Stimulated activated CD8-positive, alpha-beta memory T cell treated with anti-CD3 and anti-CD28 coated beads, Interleukin-15, amount 100 ng/mL, for 48 hours (primary cell): ENCODE data around the gene FLOT2.
"Not testable (repeated sequence)": the region's sequence is repeated elsewhere in the genome, so short reads cannot be mapped to it uniquely, and the experiment has no call there.

Experiments used
- DNase-seq, 2 donors: peaks; one replicate each; pipeline ENCODE4 v3.0.0-alpha.2; 2020; ENCODE audit warnings: low read depth in 2 of 2

The FLOT2 gene

DNA sequence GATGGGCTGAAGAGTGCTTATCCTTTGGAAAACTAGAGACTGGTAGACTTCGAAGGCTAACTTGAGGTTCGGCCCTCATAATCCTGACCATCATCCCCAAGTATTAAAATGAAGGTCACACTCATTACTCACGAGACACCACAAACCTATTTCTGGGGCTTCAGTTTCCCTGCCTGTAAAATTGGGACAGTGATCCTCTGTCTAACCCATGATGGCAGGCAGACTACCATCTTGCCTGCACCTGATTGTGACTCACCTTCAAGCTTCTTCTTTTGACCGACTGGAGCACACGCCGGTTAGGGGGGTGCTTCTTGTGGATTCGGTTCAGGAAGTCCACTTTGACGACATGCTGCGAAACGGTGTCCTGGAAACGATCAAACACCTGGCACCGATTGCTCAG is 19.5 kb upstream of the FLOT2 start:
- DNase-seq: no peak

- DNase-seq: no peak
Observed at GRCh38 chr17:28916302-28916934, 18.9 kb upstream of the FLOT2 start.

GRCh38 chr17:28912938-28913333 is 15.4 kb upstream of the FLOT2 start:
- DNase-seq: no peak

- DNase-seq: no peak
Observed at GRCh38 chr17:28912281-28912937, 14.9 kb upstream of the FLOT2 start.

DNA sequence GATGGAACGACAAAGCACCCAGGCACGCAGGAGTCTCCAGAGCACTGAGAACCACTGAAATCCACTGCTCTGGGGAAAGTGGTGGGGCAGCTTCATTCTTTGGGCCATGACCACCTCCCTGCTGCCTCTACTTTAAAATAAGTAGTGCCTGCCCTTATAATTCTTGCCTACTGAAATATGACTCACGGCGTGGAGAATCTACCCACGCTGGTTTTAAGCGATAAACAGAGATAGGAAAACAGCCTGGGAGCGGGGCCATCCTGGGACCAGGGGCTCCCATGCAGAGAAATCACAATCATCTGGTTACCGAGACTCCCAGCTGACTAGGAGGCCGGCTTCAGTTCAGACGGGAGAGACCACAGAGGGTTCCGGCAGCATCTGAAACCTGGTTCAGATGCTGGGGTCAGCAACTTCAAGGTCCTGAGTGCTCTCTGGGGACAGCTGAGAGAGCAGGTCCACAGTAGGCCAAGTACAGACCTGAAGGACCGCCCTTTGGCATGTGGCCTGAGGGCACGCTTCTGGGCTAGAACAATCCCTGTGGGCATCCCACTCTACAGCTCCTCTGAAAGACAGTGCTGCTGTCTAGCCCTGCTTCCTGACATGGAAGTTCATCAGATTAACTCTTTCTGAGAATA is 14.0 kb upstream of the FLOT2 start:
- DNase-seq: no peak

- no peak for DNase-seq
Observed at GRCh38 chr17:28910534-28910933, 13.0 kb upstream of the FLOT2 start.

DNA sequence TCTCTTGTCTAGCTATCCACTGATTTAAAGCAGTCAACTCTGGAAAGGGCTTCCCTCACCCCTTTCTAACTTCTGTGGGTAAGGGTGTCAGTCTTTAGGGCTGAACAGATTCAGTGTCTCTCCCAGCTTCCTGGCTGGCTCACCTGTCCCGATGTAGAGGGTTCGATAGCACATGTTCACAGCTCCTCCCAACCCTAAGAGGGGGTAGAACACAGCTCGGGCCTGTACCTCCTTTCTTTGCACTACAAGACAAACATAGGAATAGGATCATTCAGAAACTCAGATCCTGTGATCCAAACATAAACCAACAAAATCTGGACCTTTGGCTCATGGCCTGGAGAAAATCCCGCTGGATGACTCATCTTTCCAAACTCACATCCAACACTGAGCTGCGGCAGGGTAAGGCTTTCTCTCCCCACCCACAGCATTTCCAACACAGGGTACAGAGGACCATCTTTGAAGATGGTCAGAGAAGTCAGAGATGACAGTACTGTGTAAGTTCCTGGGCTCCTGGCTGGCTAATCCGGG is 11.2 kb upstream of the FLOT2 start:
- DNase-seq: no peak

GRCh38 chr17:28907709-28908475 is 10.4 kb upstream of the FLOT2 start:
- no peak for DNase-seq

GRCh38 chr17:28906706-28907438 is 9.3 kb upstream of the FLOT2 start:
- DNase-seq: no peak

DNA sequence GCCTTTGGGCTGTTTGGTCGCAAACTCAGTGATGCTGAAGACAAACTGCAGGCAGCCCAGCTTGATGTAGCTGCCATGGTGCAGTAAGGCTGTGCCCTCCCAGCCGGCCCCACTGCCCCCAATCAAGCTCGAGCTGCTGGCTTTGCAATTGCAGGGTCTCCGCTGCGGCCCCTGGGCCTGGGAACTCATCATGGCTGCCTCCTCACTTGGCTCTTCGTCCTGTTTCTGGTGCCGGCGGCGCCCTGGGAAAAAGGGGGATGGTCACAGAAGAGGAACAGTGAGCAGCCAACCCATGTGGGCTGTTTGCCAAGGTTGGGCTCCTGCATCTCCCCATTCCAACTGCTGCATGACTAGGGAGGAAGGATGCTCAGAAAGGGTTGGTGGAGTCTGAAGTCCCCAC is 8.7 kb upstream of the FLOT2 start:
- no peak for DNase-seq

DNA sequence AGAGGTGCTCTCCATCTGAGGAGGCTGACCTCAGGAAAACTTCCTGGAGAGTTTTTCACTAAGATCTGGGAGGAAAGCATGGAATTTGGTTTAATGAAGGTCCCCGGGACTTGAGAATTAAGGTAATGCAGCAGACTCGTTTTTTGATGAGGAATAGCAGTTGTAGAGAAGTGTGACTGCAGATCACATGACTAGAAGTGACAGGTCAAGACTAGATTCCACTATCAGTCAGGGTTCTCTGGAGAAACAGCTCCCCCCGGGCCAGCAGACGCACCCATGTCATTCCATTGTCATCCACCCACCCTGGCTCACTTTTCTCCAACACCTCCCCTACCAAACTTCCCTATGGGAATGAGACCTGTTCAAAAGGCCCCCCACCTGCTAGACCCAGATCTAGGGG is 7.3 kb upstream of the FLOT2 start:
- no peak for DNase-seq

GRCh38 chr17:28903546-28903841 is 6.0 kb upstream of the FLOT2 start:
- not testable (repeated sequence) for DNase-seq

DNA sequence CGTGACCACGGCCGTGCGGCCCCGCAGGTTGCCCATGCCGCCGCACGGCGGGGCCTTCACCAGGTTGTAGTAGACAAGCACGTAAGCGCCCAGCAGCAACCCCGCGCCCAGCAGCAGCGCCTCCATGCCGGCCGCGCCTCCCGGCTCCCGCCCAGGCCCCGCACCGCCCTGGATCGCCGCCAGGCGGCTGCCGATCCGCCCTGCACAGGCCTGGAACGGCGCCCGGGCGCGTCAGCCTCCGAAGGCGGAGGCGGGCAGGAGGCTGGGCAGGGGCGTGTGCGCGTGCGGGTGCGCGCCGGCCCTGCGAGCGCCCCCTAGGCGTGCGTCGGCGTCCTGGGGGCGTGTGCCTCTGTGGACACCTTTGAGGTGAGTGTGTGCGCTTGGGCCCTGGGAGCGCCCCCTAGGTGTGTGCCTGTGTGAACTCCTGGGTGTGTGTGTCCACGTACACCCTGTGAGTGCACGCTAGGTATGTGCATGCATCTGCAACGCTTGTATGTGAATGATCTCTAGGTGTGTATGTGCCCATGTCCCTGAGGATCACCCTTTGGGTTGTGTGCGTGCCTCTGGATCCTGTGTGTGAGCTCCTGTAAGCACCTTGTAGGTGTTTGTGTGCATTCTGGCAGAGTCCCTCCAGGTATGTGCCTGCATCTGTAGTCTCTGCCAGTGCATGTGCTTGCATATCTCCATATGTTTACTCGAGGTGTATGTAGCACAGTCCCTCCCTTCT is 5.4 kb upstream of the FLOT2 start, which contains the start of gene DHRS13:
Gene DHRS13, minus strand, starts transcription at position 261 of the 727 bp plus-strand sequence. Its CDS starts 135 bp downstream, at position 126.
- peak; percentile 91 for DNase-seq

GRCh38 chr17:28901866-28902818 is 4.6 kb upstream of the FLOT2 start:
- DNase-seq: peak; percentile 34 to 37

DNA sequence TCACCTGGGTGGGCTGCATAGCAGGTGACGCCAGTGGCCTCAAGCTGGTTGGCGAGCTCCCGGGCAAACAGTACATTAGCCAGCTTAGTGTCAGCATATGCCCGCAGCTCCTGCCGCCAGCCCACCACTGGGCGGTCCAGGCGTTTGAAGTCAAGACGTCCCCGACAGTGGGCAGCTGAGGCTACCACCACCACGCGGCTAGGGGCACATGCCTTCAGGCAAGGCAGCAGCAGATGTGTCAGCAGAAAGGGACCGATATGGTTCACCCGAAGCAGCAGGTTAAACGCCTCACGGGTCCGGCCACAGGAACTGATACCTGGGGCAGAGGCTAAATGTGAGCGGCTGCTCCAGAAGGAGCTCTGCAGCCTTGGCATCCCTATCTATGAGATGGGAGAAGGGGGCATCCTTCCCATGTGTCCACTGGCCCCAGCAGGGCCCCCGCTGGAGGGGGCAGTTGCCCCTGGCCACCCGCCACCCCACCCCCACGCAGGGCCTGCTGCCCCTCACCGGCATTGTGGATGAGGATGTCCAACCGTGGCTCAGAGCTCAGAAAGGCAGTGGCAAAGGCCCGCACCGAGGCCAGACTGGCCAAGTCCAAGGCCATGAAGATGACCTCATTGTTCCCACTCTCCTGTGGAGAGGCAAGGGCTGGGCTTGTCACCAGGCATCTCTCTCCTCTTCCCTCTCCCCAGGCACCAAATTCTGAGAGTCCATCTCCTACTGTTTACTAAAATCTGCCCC is 3.6 kb upstream of the FLOT2 start:
- no peak for DNase-seq

DNA sequence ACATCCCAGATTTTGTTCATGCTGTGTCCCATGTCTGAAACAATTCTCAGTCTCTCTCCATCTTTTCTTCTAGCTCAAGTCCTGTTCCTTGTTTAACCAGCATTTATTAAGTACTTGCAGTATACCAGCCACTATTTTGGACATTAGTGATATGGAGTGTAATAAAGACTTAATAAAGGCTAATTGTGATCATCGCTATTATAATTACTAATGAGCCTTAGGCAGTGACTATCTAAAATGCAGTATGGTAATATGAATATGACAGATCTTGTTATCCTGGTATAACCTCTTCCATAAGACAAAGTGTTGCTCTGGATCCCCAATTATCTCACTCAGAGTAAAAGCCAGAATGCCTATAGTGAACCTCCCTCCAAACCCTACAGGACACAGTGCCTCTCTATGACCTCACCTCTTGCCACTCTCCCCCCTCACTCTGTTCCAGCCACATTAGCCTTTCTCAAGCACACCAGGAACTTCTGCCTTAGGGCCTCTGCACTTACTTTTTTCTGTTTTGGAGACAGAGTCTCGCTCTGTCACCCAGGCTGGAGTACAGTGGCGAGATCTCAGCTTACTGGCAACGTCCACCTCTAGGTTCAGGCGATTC is 1.8 kb upstream of the FLOT2 start:
- no peak for DNase-seq

- DNase-seq: no peak
Observed at GRCh38 chr17:28898527-28898955, 1.0 kb upstream of the FLOT2 start.

DNA sequence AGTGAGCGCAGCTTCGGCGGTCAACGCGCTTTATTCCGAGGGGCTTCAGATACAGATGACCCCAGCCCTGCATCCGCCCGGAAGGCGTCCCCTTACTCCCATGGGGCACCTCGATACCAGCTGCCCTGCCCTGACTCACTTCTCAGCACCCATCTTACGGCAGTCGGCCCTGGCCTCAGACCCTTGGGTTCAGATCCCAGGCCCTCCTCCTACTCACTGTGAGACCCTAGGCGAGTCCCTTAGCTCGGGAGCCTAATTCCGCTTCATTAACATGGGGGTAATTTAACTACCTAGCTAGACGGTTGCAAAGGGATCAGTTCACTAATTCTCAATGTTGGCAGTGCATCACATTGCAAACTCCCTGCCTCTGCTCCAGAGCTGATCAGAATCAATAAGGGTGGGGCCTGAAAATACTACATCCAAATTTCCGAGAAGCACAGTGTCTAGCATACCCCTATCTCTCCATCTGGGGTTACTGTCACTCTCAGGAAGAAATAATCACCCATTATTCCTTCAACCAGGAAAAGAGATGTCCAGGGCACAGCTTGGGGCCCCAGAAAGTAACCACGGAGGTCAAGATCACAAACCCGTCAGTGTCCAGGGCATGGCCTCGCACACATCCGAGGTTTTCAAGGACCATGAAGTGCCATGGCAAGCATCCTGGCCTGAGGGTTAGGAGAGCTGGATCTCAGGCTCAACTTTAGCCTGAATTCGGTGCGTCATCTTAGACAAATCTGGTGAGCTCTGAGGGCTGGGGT is 415 bp upstream of the FLOT2 start:
- no peak for DNase-seq
